Type B pancreatic cell (in vitro differentiated cells): ENCODE results near the gene APCDD1L. TPM values are rescaled to one million over a fixed set of nuclear protein-coding genes. Genes with fewer than 3 reads are reported as not detected.
"Not testable (repeated sequence)": the region's sequence is repeated elsewhere in the genome, so short reads cannot be mapped to it uniquely, and the experiment has no call there.

ENCODE experiments used
- DNase-seq: peaks from one replicate; pipeline ENCODE4 v3.0.0; 2021; ENCODE audit warnings: mixed read lengths; ENCODE audit not compliant: unreplicated experiment; ENCODE audit errors: extremely low spot score
- H3K27ac Mint-ChIP-seq: 2 replicates; pipeline ENCODE4 v1.8.0; 2021; ENCODE audit warnings: mild to moderate bottlenecking, mixed read lengths
- H3K27me3 Mint-ChIP-seq: 2 replicates; pipeline ENCODE4 v1.8.0; 2021; ENCODE audit warnings: mixed read lengths
- H3K36me3 Mint-ChIP-seq: 2 replicates; pipeline ENCODE4 v1.8.0; 2021; ENCODE audit warnings: mixed read lengths
- H3K4me1 Mint-ChIP-seq: one replicate; pipeline ENCODE4 v1.8.0; 2021; ENCODE audit warnings: mixed read lengths; ENCODE audit not compliant: unreplicated experiment
- H3K4me3 Mint-ChIP-seq: 2 replicates; pipeline ENCODE4 v1.8.0; 2021; ENCODE audit warnings: mild to moderate bottlenecking, mixed read lengths
- H3K9me3 Mint-ChIP-seq: 2 replicates; pipeline ENCODE4 v1.8.0; 2021; ENCODE audit warnings: mixed read lengths
- total RNA-seq: library from RNA; stranded (reverse); gene quantifications from 2 replicates; pipeline ENCODE4 v1.2.1, GENCODE V29; 2021; ENCODE audit warnings: low replicate concordance
- TF ChIP-seq, protein P1 (sequence below): fragments of 200-600 bp; sonication (generic); conservative IDR thresholded peaks from 2 replicates; pipeline ENCODE4 v1.5.0; 2021; ENCODE audit warnings: antibody characterized with exemption, mild to moderate bottlenecking

Gene APCDD1L
- total RNA-seq, 1 donor from 2014 or later = 0.53 TPM

GRCh38 chr20:58511364-58511763 is 3.8 kb downstream of the APCDD1L start:
- peaks cover 54% of the 10 kb centered on the region for H3K27me3 Mint-ChIP-seq
- DNase-seq = no peak
- H3K36me3 Mint-ChIP-seq = no peaks in the 10 kb centered on the region
- H3K9me3 Mint-ChIP-seq = no peaks in the 10 kb centered on the region
- no peak overlapping the region for H3K4me3 Mint-ChIP-seq
- H3K27ac Mint-ChIP-seq = no peak overlapping the region
- TF ChIP-seq, protein P1, sequence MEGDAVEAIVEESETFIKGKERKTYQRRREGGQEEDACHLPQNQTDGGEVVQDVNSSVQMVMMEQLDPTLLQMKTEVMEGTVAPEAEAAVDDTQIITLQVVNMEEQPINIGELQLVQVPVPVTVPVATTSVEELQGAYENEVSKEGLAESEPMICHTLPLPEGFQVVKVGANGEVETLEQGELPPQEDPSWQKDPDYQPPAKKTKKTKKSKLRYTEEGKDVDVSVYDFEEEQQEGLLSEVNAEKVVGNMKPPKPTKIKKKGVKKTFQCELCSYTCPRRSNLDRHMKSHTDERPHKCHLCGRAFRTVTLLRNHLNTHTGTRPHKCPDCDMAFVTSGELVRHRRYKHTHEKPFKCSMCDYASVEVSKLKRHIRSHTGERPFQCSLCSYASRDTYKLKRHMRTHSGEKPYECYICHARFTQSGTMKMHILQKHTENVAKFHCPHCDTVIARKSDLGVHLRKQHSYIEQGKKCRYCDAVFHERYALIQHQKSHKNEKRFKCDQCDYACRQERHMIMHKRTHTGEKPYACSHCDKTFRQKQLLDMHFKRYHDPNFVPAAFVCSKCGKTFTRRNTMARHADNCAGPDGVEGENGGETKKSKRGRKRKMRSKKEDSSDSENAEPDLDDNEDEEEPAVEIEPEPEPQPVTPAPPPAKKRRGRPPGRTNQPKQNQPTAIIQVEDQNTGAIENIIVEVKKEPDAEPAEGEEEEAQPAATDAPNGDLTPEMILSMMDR = no peak
- peaks cover 6% of the 10 kb centered on the region for H3K4me1 Mint-ChIP-seq

DNA sequence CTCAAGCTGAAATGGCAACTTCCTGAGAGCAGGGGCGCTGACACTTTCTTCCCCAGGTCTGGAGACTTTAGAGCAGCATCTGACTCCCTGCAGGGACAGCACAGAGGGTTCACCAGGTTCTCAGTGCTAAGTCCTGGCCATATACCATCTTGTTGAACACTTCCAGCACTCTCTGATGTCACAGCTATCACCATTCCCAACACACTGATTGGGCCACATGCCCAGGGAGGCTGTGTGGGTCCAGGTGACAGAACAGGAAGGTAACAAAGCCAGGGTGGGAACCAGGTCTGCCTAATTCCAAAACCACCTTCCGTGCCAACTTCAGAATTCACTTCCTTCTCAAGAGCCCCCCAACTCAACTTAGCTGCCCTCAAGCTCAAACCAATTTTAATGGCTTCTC is 4.3 kb downstream of the APCDD1L start:
- no peaks in the 10 kb centered on the region for H3K36me3 Mint-ChIP-seq
- TF ChIP-seq, protein P1 = no peak
- no peak overlapping the region for H3K4me3 Mint-ChIP-seq
- DNase-seq = no peak
- no peaks in the 10 kb centered on the region for H3K9me3 Mint-ChIP-seq
- no peak overlapping the region for H3K27ac Mint-ChIP-seq
- peaks cover 50% of the 10 kb centered on the region for H3K27me3 Mint-ChIP-seq
- peaks cover 6% of the 10 kb centered on the region for H3K4me1 Mint-ChIP-seq

GRCh38 chr20:58508762-58509395 is 6.3 kb downstream of the APCDD1L start:
- H3K4me3 Mint-ChIP-seq = no peak overlapping the region
- H3K9me3 Mint-ChIP-seq = peaks cover 4% of the 10 kb centered on the region
- H3K27me3 Mint-ChIP-seq = peaks cover 33% of the 10 kb centered on the region
- DNase-seq = no peak
- TF ChIP-seq, protein P1 = no peak
- peaks cover 6% of the 10 kb centered on the region for H3K4me1 Mint-ChIP-seq
- no peak overlapping the region for H3K27ac Mint-ChIP-seq
- H3K36me3 Mint-ChIP-seq = no peaks in the 10 kb centered on the region

DNA sequence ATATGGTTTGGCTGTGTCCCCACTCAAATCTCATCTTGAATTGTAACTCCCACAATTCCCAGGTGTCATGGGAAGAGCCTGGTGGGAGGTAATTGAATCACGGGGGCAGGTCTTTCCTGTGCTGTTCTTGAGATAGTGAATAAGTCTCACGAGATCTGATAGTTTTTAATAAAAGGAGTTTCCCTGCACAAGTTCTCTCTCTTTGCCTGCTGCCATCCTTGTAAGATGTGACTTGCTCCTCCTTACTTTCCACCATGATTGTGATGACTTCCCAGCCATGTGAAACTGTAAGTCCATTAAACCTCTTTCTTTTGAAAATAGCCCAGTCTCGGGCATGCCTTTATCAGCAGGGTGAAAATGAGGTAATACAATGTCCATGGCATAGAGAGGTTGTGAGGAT is 8.2 kb downstream of the APCDD1L start:
- H3K4me1 Mint-ChIP-seq, H3K9me3 Mint-ChIP-seq, DNase-seq, H3K36me3 Mint-ChIP-seq, H3K4me3 Mint-ChIP-seq, H3K27ac Mint-ChIP-seq: not testable (repeated sequence)
- peaks cover 14% of the 10 kb centered on the region for H3K27me3 Mint-ChIP-seq

DNA sequence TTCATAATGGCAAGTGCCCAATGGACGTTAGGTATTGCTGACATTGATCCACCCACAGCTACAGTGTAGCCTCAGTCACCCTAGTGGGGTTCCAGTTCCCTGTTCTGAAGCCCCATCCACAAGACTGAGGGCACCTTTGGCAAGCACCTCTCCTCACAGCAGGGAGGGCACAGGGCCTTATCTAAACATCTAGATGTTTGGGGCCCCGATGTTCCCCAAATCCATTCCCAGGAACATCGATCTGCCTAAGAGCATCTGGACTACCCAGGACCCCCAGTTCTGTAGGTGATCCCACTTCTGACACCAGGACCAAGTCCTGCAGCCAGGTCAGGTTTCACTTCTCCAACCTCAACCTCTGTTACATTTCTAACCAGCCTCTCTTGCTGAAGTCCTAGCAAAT is 10.6 kb downstream of the APCDD1L start:
- TF ChIP-seq, protein P1 = no peak
- Mint-ChIP-seq H3K9me3 (peaks cover 4% of the 10 kb centered on the region), H3K27ac (no peak overlapping the region), H3K27me3 (peaks cover 1% of the 10 kb centered on the region), H3K36me3 (no peaks in the 10 kb centered on the region), H3K4me3 (no peak overlapping the region), H3K4me1 (no peaks in the 10 kb centered on the region)
- no peak for DNase-seq

DNA sequence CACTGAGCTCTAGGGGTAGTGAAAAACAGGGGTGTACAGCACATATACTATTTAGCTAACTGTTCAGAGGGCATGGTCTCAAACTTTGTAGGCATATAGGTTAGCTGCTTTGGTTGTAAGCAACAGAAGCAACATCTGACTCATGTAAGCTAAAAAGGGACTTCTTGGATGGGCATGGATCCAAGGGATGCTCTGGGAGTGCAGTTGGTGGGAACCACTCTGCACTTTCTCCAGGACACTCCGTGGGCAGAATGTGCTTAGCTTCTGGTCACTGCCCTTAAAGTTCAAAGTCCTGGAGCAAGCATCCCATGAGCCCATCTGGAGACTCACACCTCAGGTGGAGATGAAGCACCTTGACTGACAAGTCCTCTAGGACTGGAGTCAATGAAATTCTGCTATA is 11.5 kb downstream of the APCDD1L start:
- Mint-ChIP-seq H3K27me3 (peaks cover 3% of the 10 kb centered on the region), H3K4me3 (no peak overlapping the region), H3K36me3 (no peaks in the 10 kb centered on the region), H3K9me3 (peaks cover 4% of the 10 kb centered on the region), H3K27ac (no peak overlapping the region), H3K4me1 (no peaks in the 10 kb centered on the region)
- no peak for DNase-seq
- TF ChIP-seq, protein P1 = no peak
